RWPE2 (cell line): ENCODE measurements around the gene PEX19.

ENCODE experiments used
- ATAC-seq: fragments of 200-7000 bp; cut with Tn5 transposase; 3 replicates; pipeline ENCODE4 v1.9.1; 2021; ENCODE audit warnings: low read depth
- DNase-seq: peaks from one replicate; pipeline ENCODE4 v3.0.0-alpha.2; 2020; ENCODE audit warnings: low spot score
- H3K27ac ChIP-seq: fragments of 450-650 bp; 2 replicates; pipeline ENCODE4 v1.5.1; 2017; ENCODE audit warnings: mild to moderate bottlenecking; ENCODE audit not compliant: poor library complexity, severe bottlenecking
- H3K27me3 ChIP-seq: fragments of 250-450 bp; sonication (Bioruptor Pico); 2 replicates; pipeline ENCODE4 v1.5.1; 2021; ENCODE audit warnings: mild to moderate bottlenecking, moderate library complexity; ENCODE audit not compliant: insufficient read depth, poor library complexity, severe bottlenecking
- H3K36me3 ChIP-seq: fragments of 250-450 bp; sonication (Bioruptor Pico); 2 replicates; pipeline ENCODE4 v1.5.1; 2020; ENCODE audit warnings: low read depth, mild to moderate bottlenecking, moderate library complexity
- H3K4me1 ChIP-seq: fragments of 250-450 bp; sonication (Bioruptor Pico); 2 replicates; pipeline ENCODE4 v1.5.1; 2021; ENCODE audit warnings: mild to moderate bottlenecking, moderate library complexity; ENCODE audit not compliant: insufficient read depth, poor library complexity, severe bottlenecking
- H3K4me3 ChIP-seq: fragments of 250-450 bp; sonication (Bioruptor Pico); 2 replicates; pipeline ENCODE4 v1.5.1; 2021; ENCODE audit warnings: mild to moderate bottlenecking, moderate library complexity; ENCODE audit not compliant: severe bottlenecking
- H3K9me3 ChIP-seq: fragments of 250-450 bp; sonication (Bioruptor Pico); 2 replicates; pipeline ENCODE4 v1.5.1; 2021; ENCODE audit warnings: mild to moderate bottlenecking, moderate library complexity; ENCODE audit not compliant: severe bottlenecking
- CTCF ChIP-seq: fragments of 450-650 bp; IDR thresholded peaks from one replicate; pipeline ENCODE4 v1.5.1; 2017; ENCODE audit warnings: mild to moderate bottlenecking, moderate library complexity; ENCODE audit not compliant: poor library complexity, severe bottlenecking

Gene PEX19

DNA sequence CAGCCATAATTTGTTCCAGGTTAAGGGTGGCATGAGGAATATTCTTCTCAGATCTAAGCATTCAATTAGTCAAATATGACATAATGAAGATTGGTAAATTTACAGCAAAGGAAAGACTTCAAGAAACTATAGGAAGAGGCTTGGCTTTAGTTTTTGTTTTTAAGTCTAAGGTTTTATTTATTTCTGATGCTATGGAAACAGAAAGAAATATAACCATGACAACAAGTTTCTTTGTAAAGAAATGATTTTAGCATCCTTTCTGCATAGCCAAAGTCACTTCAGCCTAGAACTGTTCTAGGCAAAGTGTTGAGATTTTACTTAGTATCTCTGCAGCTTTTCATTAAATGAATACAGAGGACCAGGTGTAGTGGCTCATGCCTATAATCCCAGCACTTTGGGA lies 52.0 kb downstream of the PEX19 start:
- Histone ChIP-seq H3K27ac (no peak overlapping the region), H3K9me3 (no peaks in the 10 kb centered on the region), H3K36me3 (peaks cover 71% of the 10 kb centered on the region), H3K4me1 (no peaks in the 10 kb centered on the region), H3K27me3 (no peaks in the 10 kb centered on the region), H3K4me3 (no peak overlapping the region)
- no peak for ATAC-seq
- TF ChIP-seq CTCF = no peak
- DNase-seq = no peak

- ATAC-seq (no peak), DNase-seq (no peak)
- no peaks in the 10 kb centered on the region for H3K9me3 ChIP-seq
- no peak for TF ChIP-seq CTCF
- no peaks in the 10 kb centered on the region for H3K27me3 ChIP-seq
- peaks cover 69% of the 10 kb centered on the region for H3K36me3 ChIP-seq
- H3K4me1 ChIP-seq = no peaks in the 10 kb centered on the region
- H3K27ac ChIP-seq = no peak overlapping the region
- H3K4me3 ChIP-seq = no peak overlapping the region
These were observed 56.5 kb downstream of the PEX19 start for GRCh38 chr1:160228431-160228830.

DNA sequence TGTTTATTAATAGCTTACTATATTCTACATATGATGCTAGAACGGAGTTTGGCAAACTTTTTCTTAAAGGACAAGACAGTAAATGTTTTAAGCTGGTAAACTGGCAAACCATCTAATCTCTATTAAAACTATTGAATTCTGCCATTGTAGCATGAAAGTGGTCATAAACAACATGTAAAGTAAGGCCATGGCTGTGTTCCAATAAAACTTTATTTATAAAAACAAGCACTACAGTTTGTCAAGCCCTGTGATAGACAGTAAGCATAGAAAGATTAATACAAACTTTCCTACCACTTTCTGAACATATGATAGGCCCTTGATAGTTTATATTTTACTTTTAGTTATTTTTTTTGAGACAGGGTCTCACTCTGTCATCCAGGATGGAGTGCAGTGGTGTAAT lies 57.4 kb downstream of the PEX19 start:
- Histone ChIP-seq H3K36me3 (peaks cover 78% of the 10 kb centered on the region), H3K27me3 (no peaks in the 10 kb centered on the region), H3K4me3 (no peak overlapping the region), H3K27ac (no peak overlapping the region), H3K9me3 (no peaks in the 10 kb centered on the region), H3K4me1 (no peaks in the 10 kb centered on the region)
- no peak for TF ChIP-seq CTCF
- no peak for ATAC-seq
- no peak for DNase-seq

DNA sequence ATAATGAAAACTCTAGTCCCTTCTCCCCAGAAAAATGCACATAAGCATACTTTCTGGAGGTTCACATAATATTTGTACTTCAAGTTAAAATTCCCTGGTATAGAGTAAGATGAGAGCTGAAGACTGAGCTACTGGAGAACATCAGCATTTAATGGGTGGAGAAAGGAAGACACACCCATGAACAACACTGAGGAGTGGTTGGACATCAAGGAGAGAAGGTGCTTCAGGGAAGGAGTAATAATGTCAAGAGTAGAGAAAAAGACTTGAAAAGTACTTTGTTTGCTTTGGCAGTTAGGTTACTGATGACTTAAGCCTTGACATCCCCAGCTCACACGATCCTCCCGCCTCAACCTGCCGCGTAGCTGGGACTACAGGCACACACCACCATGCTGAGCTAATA lies 57.9 kb downstream of the PEX19 start:
- H3K27ac ChIP-seq = no peak overlapping the region
- H3K9me3 ChIP-seq = no peaks in the 10 kb centered on the region
- ATAC-seq (no peak), DNase-seq (no peak)
- H3K4me3 ChIP-seq = no peak overlapping the region
- no peaks in the 10 kb centered on the region for H3K4me1 ChIP-seq
- TF ChIP-seq CTCF = no peak
- H3K36me3 ChIP-seq = peaks cover 81% of the 10 kb centered on the region
- no peaks in the 10 kb centered on the region for H3K27me3 ChIP-seq
